Psoas muscle (tissue), 8 donors: ENCODE measurements around the gene SGMS2. TPM values are rescaled to one million over a fixed set of nuclear protein-coding genes. Genes with fewer than 3 reads are reported as not detected.

Experiments used
- ATAC-seq, 4 donors: fragments of 200-7000 bp; cut with Tn5 transposase; one replicate each; pipeline ENCODE4 v1.9.1; 2020; ENCODE audit warnings: moderate library complexity in 3 of 4, mild to moderate bottlenecking in 2 of 4
- DNase-seq, 2 donors: peaks; one replicate each; pipeline ENCODE4 v3.0.0-alpha.2; 2020
- H3K27ac ChIP-seq: fragments of 200-600 bp; one replicate; pipeline ENCODE4 v1.8.0; 2022
- H3K27me3 ChIP-seq, 3 donors: fragments of 200-600 bp in 1 of 3; one replicate each; pipeline versions ENCODE4 v1.6.1 to v1.8.0; 2013 to 2022; ENCODE audit warnings: low read length in 2 of 3, mild to moderate bottlenecking in 2 of 3, moderate library complexity in 1 of 3; ENCODE audit not compliant: insufficient read depth in 3 of 3
- H3K36me3 ChIP-seq, 2 donors: fragments of 200-600 bp in 1 of 2; one replicate each; pipeline versions ENCODE4 v1.6.1 to v1.8.0; 2013 to 2022; ENCODE audit warnings: low read depth in 1 of 2, mild to moderate bottlenecking in 1 of 2, moderate library complexity in 1 of 2; ENCODE audit not compliant: insufficient read depth in 1 of 2
- H3K4me1 ChIP-seq: fragments of 200-600 bp; one replicate; pipeline ENCODE4 v1.8.0; 2022
- H3K4me3 ChIP-seq: fragments of 200-600 bp; one replicate; pipeline ENCODE4 v1.8.0; 2022; ENCODE audit warnings: mild to moderate bottlenecking
- H3K9me3 ChIP-seq: fragments of 200-600 bp; one replicate; pipeline ENCODE4 v1.8.0; 2022
- WGBS, 3 donors: extraction: QIAGEN DNeasy Blood & Tissue Kit; methylation state at CpG; one replicate each; pipeline versions ENCODE4 v1.1.6 to v1.1.7; 2013; 5-methylcytosine and 5-hydroxymethylcytosine counted together
- intact Hi-C, 2 donors: fragments of 100-400 bp; cut with DNase I; formaldehyde crosslinking; loops; one replicate each; pipeline versions ENCODE4 v1.11.0 to v1.14.2; 2022
- polyA plus RNA-seq, 3 donors: library from polyadenylated mRNA; stranded (reverse); fragments of 200-250 nt; gene quantifications; one replicate each; pipeline ENCODE4 v1.2.3, GENCODE V29; 2013
- total RNA-seq, 4 donors: library from RNA; stranded (reverse); fragmentation: NEBNext Ultra II Directional in 2 of 4; extraction: Animal tissue kit (Norgen Biotek cat#: 25700) in 2 of 4; gene quantifications; one replicate each; pipeline versions ENCODE4 v1.2.1 to v1.2.4, GENCODE V29; 2021 to 2023
- TF ChIP-seq, protein P1 (sequence below): fragments of 200-600 bp; IDR thresholded peaks from one replicate; pipeline ENCODE4 v1.8.0; 2022; ENCODE audit warnings: antibody characterized with exemption
- donor health status: healthy with polysubstance abuse.
- donor health status: DM: no; HTN: no; CAD: no; lungs with moderate emphysema.
- donor health status: Bipolar disorder and iron deficiency.
- donor health status: healthy.
- donor health status: DM: yes; HTN: yes; CAD: no.
- donor health status: DM: no; HTN: no; CAD: no.
- donor health status: DM: no; HTN: no; CAD: no.
- donor health status: DM: yes; HTN: yes; CAD: no.

The SGMS2 gene
- total and polyA plus RNA-seq, 7 donors = 1.7 to 14.2 (median 8.7) TPM

DNA sequence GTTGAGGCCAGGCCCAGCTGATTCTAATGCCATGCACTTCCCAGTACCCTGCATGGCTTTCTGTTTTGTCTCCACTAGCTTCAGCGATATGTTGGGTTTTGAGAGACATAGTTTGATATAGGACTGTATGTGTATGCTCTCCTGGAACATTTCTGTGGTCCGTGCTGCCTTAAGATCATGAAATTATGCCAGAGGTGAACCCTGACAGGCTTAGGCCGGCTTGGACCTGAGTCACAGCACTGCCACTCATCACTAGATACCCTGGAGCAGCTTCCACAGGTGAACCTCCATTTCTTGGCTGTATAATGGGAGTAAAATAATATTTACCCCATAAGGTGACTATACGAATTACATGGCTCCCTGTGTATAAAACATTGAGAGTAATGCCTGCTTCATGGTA is 6.4 kb downstream of the SGMS2 start:
- Histone ChIP-seq H3K4me1 (peaks cover 10% of the 10 kb centered on the region), H3K27ac (no peak overlapping the region)
- ATAC-seq = no peak

DNA sequence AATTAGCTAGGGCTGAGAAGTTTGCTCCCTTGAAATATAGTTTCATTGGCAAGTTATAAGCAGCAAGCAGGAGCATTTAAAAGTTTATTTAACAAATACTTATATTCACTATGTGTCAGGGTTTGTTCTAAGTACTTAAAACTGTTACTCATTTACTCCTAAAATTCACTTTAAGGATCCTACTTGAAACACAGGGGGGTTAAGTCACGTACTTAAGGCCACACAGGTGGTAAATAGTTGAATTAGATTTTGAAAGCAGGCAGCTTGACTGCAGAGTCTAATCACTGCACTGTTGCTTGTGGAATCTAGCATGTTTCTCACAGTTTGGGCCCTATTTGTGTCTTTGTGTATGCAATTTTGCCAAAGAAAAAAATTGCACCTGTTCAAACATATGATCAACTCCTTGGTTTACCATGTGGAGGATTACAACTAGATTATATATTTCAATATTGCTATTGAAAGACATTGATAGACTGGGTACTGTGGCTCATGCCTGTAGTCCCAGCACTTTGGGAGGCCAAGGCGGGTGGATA is 7.6 kb downstream of the SGMS2 start:
- TF ChIP-seq, protein P1, sequence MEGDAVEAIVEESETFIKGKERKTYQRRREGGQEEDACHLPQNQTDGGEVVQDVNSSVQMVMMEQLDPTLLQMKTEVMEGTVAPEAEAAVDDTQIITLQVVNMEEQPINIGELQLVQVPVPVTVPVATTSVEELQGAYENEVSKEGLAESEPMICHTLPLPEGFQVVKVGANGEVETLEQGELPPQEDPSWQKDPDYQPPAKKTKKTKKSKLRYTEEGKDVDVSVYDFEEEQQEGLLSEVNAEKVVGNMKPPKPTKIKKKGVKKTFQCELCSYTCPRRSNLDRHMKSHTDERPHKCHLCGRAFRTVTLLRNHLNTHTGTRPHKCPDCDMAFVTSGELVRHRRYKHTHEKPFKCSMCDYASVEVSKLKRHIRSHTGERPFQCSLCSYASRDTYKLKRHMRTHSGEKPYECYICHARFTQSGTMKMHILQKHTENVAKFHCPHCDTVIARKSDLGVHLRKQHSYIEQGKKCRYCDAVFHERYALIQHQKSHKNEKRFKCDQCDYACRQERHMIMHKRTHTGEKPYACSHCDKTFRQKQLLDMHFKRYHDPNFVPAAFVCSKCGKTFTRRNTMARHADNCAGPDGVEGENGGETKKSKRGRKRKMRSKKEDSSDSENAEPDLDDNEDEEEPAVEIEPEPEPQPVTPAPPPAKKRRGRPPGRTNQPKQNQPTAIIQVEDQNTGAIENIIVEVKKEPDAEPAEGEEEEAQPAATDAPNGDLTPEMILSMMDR = no peak
- 92 to 95% (median 94%) methylated on average over 2 of the region's 2 CpGs for WGBS, 3 donors
- DNase-seq (no peak), ATAC-seq (no peak)
- Histone ChIP-seq H3K4me3 (no peak overlapping the region), H3K27ac (no peak overlapping the region), H3K4me1 (peaks cover 2% of the 10 kb centered on the region), H3K9me3 (no peaks in the 10 kb centered on the region), H3K27me3 (no peaks in the 10 kb centered on the region), H3K36me3 (peaks cover 0 to 4% of the 10 kb centered on the region in 2 donors)
- intact Hi-C loops = no loop called here

More for the DNA sequence above, 6.4 kb downstream of the SGMS2 start:
- DNase-seq = no peak
- Histone ChIP-seq H3K27me3 (no peaks in the 10 kb centered on the region), H3K4me3 (no peak overlapping the region), H3K9me3 (no peaks in the 10 kb centered on the region), H3K36me3 (peaks cover 0 to 4% of the 10 kb centered on the region in 2 donors)
- intact Hi-C loops = no loop called here
- WGBS, 3 donors = 91 to 97% (median 94%) methylated on average over 4 of the region's 4 CpGs
- TF ChIP-seq, protein P1 = no peak

DNA sequence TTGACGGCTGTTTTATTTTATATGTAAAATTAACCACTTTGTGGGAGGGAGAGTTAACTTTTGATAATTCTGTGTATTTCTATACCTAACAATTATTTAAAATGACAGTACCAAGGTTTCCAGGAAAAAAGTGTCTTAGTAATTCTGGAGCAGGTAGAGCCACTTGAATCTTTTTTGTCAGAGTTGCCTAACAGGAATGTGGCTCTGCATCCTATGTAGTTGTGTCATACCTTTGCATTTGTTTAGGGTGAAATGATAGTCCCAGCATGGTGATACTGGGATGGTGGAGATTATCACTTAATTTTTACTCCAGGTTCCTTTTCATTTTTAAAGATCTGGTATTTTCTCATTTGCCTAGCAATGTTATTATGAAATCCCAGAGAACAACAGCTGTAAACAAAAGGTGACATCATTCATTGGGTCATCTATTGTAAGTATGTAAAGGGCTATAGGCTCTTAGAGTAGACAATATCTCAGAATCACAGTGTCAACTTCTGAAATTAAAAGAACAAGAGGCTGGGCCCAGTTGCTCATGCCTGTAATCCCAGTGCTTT is 9.6 kb downstream of the SGMS2 start:
- peaks cover 14% of the 10 kb centered on the region for H3K4me1 ChIP-seq
- TF ChIP-seq, protein P1 = no peak
- WGBS, 3 donors = 70 to 90% (median 79%) methylated on average over 1 of the region's 1 CpG

DNA sequence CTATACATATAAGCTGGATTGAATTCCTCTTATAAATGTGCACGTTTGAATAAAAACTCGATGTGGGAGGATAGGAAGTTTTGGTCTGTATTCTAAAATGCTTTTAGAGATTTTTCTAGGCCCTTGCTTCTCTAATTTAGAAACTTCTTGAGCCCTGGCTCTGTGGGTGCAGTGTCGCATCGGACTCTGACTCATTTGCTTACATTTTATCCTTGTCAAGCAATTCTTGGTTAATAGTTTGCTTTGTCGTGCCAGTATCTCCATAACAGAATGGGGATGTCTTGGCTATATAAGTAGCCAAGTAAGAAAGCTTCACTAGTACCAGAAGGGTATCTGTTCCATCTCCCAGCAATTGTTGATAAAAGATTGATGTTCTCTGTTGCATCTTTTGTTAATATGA is 10.7 kb downstream of the SGMS2 start:
- intact Hi-C loops = no loop called here
- DNase-seq = no peak
- no peak for ATAC-seq
- Histone ChIP-seq H3K4me3 (no peak overlapping the region), H3K4me1 (peaks cover 14% of the 10 kb centered on the region), H3K27ac (no peak overlapping the region), H3K9me3 (no peaks in the 10 kb centered on the region), H3K27me3 (no peaks in the 10 kb centered on the region), H3K36me3 (no peaks in the 10 kb centered on the region)
- WGBS, 3 donors = 80 to 86% (median 86%) methylated on average over 5 of the region's 5 CpGs
- TF ChIP-seq, protein P1 = no peak

More for the DNA sequence above, 9.6 kb downstream of the SGMS2 start:
- Histone ChIP-seq H3K36me3 (peaks cover 0 to 4% of the 10 kb centered on the region in 2 donors), H3K27ac (no peak overlapping the region), H3K9me3 (no peaks in the 10 kb centered on the region), H3K27me3 (no peaks in the 10 kb centered on the region), H3K4me3 (no peak overlapping the region)
- ATAC-seq (no peak), DNase-seq (no peak)
- intact Hi-C loops = no loop called here

DNA sequence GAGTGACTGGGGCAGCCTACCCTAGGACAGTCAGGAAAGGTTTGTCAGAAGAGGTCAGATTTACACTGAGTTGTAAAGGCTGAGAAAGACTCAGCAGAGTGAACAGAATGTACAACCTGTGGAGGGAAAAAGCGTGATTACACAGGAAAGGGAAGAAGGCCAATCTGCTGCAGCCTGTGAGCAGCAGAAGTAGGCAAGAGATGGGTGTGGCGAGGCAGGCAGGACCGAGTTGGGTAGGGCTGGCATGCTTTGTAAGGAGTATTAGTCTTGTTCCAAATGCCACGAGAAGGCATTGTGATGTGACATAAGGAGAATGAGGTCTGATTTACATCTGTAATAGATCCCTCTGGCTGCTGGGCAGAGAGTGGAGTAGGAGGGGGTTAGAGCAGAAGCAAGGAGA is 12.6 kb downstream of the SGMS2 start:
- DNase-seq = no peak
- WGBS, 3 donors = 50 to 66% (median 63%) methylated on average over 4 of the region's 4 CpGs
- Histone ChIP-seq H3K4me3 (no peak overlapping the region), H3K27me3 (no peaks in the 10 kb centered on the region), H3K27ac (no peak overlapping the region), H3K4me1 (peaks cover 14% of the 10 kb centered on the region), H3K9me3 (no peaks in the 10 kb centered on the region), H3K36me3 (no peaks in the 10 kb centered on the region)
- peak in 3 of 4 donors; percentile 35 to 78 (median 65) for ATAC-seq
- TF ChIP-seq, protein P1 = no peak
- intact Hi-C loops = no loop called here
